ENCODE results near the gene USP37. TPM values are rescaled to one million over a fixed set of nuclear protein-coding genes. Genes with fewer than 3 reads are reported as not detected.

The USP37 gene
- total and polyA plus RNA-seq, 11 donors, result 1.8 to 10.3 (median 5.8) TPM

DNA sequence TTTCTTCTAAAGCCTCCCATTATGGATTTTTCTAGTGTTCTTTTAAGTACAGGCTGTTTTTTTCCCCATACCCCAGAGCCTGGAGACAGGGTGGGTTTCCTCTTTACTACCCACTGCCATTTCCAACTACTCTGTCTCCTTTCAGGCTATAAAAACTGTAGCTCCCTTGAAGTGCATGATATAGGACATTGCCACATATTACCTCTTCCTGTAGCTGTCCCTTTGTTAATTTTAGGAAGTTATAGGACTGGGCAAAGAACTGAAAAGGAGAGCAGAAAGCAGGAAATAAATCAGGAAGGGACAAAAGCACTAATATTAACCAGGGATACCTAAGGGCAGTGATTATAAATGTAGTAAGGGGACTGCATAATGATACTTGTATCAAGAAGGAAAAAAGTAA lies 95.2 kb downstream of the USP37 start:
- Histone ChIP-seq H3K36me3 (peaks cover 0 to 83% (median 50%) of the 10 kb centered on the region in 9 donors), H3K4me3 (no peak overlapping the region), H3K4me1 (peaks cover 0 to 22% (median 0%) of the 10 kb centered on the region in 12 donors), H3K27ac (peak overlapping the region in 1 of 12 donors; percentile 44), H3K9me3 (no peaks in the 10 kb centered on the region), H3K27me3 (no peaks in the 10 kb centered on the region)
- no peak for DNase-seq
- no peak for TF ChIP-seq POLR2A (IDR thresholded peaks at IDR 0.05)
- TF ChIP-seq CTCF (IDR thresholded peaks at IDR 0.05), result no peak
- ATAC-seq, result no peak
- intact Hi-C loops (cut with DNase I), result loop anchor here in 1 of 10 donors (10.0 kb wide), 1 partner anchor 288 kb away; no protein-coding TSS in a partner anchor

DNA sequence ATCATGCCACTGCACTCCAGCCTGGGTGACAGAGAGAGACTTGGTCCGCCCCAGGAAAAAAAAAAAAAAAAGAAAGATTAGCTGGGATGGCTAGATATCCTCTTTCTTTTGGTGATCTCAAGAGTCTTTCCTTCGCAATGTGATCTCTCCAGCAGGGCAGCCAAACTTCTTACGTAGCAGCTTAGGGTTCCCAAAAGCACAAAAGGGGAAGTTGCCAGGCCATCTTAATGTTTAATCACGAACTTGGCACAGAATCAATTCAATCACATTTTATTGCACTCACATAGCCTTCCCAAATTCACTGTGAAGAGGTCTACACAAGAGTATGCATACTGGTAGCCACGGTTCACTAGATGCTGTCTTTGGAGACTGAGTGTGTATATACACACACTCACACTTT lies 96.2 kb downstream of the USP37 start:
- ATAC-seq (peak in 2 of 4 donors; percentile 34 to 52), DNase-seq (no peak)
- Histone ChIP-seq H3K27ac (peak overlapping the region in 1 of 12 donors; percentile 50), H3K9me3 (no peaks in the 10 kb centered on the region), H3K4me1 (peaks cover 0 to 22% (median 0%) of the 10 kb centered on the region in 12 donors), H3K36me3 (peaks cover 0 to 75% (median 43%) of the 10 kb centered on the region in 9 donors), H3K4me3 (no peak overlapping the region), H3K27me3 (no peaks in the 10 kb centered on the region)
- no peak for TF ChIP-seq POLR2A (IDR thresholded peaks at IDR 0.05)
- no peak for TF ChIP-seq CTCF (IDR thresholded peaks at IDR 0.05)
- 79 to 86% (median 84%) methylated on average over 5 of the region's 5 CpGs for WGBS, 4 donors
- intact Hi-C loops (cut with DNase I), result loop anchor here in 1 of 10 donors (10.0 kb wide), 1 partner anchor 287 kb away; no protein-coding TSS in a partner anchor

GRCh38 chr2:218471036-218471435 lies 97.1 kb downstream of the USP37 start:
- Histone ChIP-seq H3K4me1 (peaks cover 0 to 22% (median 0%) of the 10 kb centered on the region in 12 donors), H3K27ac (peak overlapping the region in 1 of 12 donors; percentile 50), H3K4me3 (no peak overlapping the region), H3K9me3 (no peaks in the 10 kb centered on the region), H3K36me3 (peaks cover 0 to 66% (median 36%) of the 10 kb centered on the region in 9 donors), H3K27me3 (no peaks in the 10 kb centered on the region)
- WGBS, 4 donors, result 81 to 90% (median 85%) methylated on average over 2 of the region's 2 CpGs
- no peak for ATAC-seq
- intact Hi-C loops (cut with DNase I), result loop anchor here in 1 of 10 donors (10.0 kb wide), 1 partner anchor 286 kb away; no protein-coding TSS in a partner anchor
- TF ChIP-seq CTCF (IDR thresholded peaks at IDR 0.05), result no peak
- TF ChIP-seq POLR2A (IDR thresholded peaks at IDR 0.05), result no peak
- DNase-seq, result no peak

- no peak for ATAC-seq
- DNase-seq, result no peak
- 0% methylated on average over 1 of the region's 1 CpG for WGBS, 4 donors
- intact Hi-C loops (cut with DNase I), result loop anchor here in 1 of 10 donors (10.0 kb wide), 1 partner anchor 286 kb away; no protein-coding TSS in a partner anchor
- Histone ChIP-seq H3K36me3 (peaks cover 0 to 62% (median 36%) of the 10 kb centered on the region in 9 donors), H3K9me3 (no peaks in the 10 kb centered on the region), H3K27me3 (no peaks in the 10 kb centered on the region), H3K27ac (peak overlapping the region in 1 of 12 donors; percentile 50), H3K4me1 (peaks cover 0 to 22% (median 1%) of the 10 kb centered on the region in 12 donors), H3K4me3 (no peak overlapping the region)
- TF ChIP-seq CTCF (IDR thresholded peaks at IDR 0.05) (no peak), POLR2A (IDR thresholded peaks at IDR 0.05) (no peak)
Measured at GRCh38 chr2:218470448-218470847, 97.7 kb downstream of the USP37 start.

Data from heart left ventricle (tissue), 16 donors.